ENCODE data around the gene FIGN. TPM values are rescaled to one million over a fixed set of nuclear protein-coding genes. Genes with fewer than 3 reads are reported as not detected.

Gene FIGN
- total and polyA plus RNA-seq, 2 of the 8 experiments (the other 6 are each of a cell fraction or from before 2014, with no cell fraction given), result 5.0 to 22.8 TPM

DNA sequence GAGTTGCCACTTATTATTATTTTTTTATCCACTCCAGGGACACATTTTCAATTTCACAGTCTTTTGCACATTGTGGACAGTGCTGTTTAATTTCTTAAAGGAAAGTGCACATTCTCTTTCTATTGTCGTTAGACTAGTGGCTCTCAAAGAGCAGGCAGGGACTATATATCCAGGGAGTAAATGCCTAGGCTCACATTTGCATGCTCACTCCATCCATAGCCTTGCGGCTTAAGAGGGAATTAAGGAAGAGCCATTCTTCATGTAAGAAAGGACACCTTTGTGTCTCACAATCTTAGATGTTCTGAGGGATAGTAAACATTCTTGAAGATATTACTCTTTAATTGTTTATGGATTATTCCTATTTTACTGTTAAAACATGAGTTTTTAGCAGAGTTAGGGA is 70.8 kb downstream of the FIGN start:
- H3K56ac ChIP-seq (replicated peaks; ENCODE audit: insufficient read length, low read depth, low read length), result no peak overlapping the region
- no peaks in the 10 kb centered on the region for H3K23me2 ChIP-seq (ENCODE audit: low read depth, low read length)
- H4K8ac ChIP-seq (ENCODE audit: extremely low read depth, insufficient read depth, low read length), result no peak overlapping the region
- H3K14ac ChIP-seq (ENCODE audit: insufficient read length), result no peak overlapping the region
- H3K4me3 ChIP-seq (ENCODE audit: extremely low read depth in 1 of 4, insufficient read depth in 2 of 4, low read depth in 3 of 4, low read length in 4 of 4), result no peak overlapping the region
- FAIRE-seq (no peak), DNase-seq (ENCODE audit: low read depth in 1 of 2, low spot score in 2 of 2) (no peak)
- H2AK5ac ChIP-seq (ENCODE audit: low read depth, low read length), result no peak overlapping the region
- no peak overlapping the region for H2BK120ac ChIP-seq (replicated peaks; ENCODE audit: low read depth, low read length)
- H3K79me2 ChIP-seq (ENCODE audit: control insufficient read depth in 1 of 2, insufficient read depth in 2 of 2, low read length in 2 of 2), result no peaks in the 10 kb centered on the region
- no peaks in the 10 kb centered on the region for H4K20me1 ChIP-seq (replicated peaks in 1 of 2; ENCODE audit: control insufficient read depth in 1 of 2, insufficient read depth in 2 of 2, low read length in 2 of 2)
- TF ChIP-seq JUN (IDR thresholded peaks at IDR 0.05; ENCODE audit: low read depth, low read length), result no peak
- TF ChIP-seq NRF1 (IDR thresholded peaks at IDR 0.05; ENCODE audit: low read depth, low read length), result no peak
- TF ChIP-seq TAF7 (optimal IDR thresholded peaks at IDR 0.05; ENCODE audit: borderline replicate concordance, low read depth, low read length), result no peak
- TF ChIP-seq SIRT6 (IDR thresholded peaks at IDR 0.05; ENCODE audit: low read length), result no peak
- no peak for TF ChIP-seq ASH2L (IDR thresholded peaks at IDR 0.05; ENCODE audit: low read length)
- TF ChIP-seq ZNF274 (IDR thresholded peaks at IDR 0.05; ENCODE audit: borderline replicate concordance, extremely low read depth, low read length), result no peak
- TF ChIP-seq SAP30 (IDR thresholded peaks at IDR 0.05; ENCODE audit: insufficient read depth, insufficient replicate concordance, low read length), result no peak
- no peak for TF ChIP-seq POLR2A (IDR thresholded peaks at IDR 0.05; ENCODE audit: control extremely low read depth in 1 of 2, low read depth in 2 of 2, low read length in 2 of 2)
- no peak for TF ChIP-seq TCF12 (IDR thresholded peaks at IDR 0.05; ENCODE audit: low read depth, low read length)
- TF ChIP-seq BACH1 (IDR thresholded peaks at IDR 0.05; ENCODE audit: low read length), result no peak
- no peak for TF ChIP-seq CEBPB (IDR thresholded peaks at IDR 0.05; ENCODE audit: low read depth, low read length)
- no peak overlapping the region for H3K23ac ChIP-seq (ENCODE audit: insufficient read length)
- CTCF ChIA-PET (ENCODE audit: partially characterized antibody), result interaction anchor here (1.8 kb wide), 1 partner anchor 54 kb away, joined by 4 read pairs; no protein-coding TSS in a partner anchor
- POLR2A ChIA-PET (ENCODE audit: partially characterized antibody), result no interaction called here
- H3K79me1 ChIP-seq (ENCODE audit: low read depth, low read length), result no peaks in the 10 kb centered on the region
- H3K9me3 ChIP-seq (ENCODE audit: insufficient read depth in 2 of 2, low read depth in 1 of 2, low read length in 1 of 2), result no peaks in the 10 kb centered on the region
- H3K4me1 ChIP-seq (replicated peaks in 1 of 4; ENCODE audit: control insufficient read depth in 3 of 4, insufficient read depth in 4 of 4, low read length in 3 of 4), result peaks cover 0 to 2% (median 0%) of the 10 kb centered on the region in 4 experiments; a peak in 2 of 7 replicates
- no peaks in the 10 kb centered on the region; a peak in 1 of 8 replicates for H3K36me3 ChIP-seq (ENCODE audit: control insufficient read depth in 2 of 4, insufficient read depth in 4 of 4, low read length in 3 of 4)
- H2BK5ac ChIP-seq (ENCODE audit: low read depth, low read length), result no peak overlapping the region
- H4K5ac ChIP-seq (ENCODE audit: insufficient read length, low read depth, low read length), result no peak overlapping the region
- WGBS, 2 experiments (ENCODE audit: extremely low coverage in 1 of 2, insufficient coverage in 1 of 2, insufficient read length in 1 of 2, insufficient replicate concordance in 2 of 2, low coverage in 1 of 2, low lambda C conversion rate in 2 of 2, missing lambda C conversion rate in 1 of 2), result 79% methylated on average over 2 of the region's 2 CpGs; no CpG with 5 or more reads in 1 of the 2 experiments
- H3K27me3 ChIP-seq (replicated peaks in 1 of 4; ENCODE audit: control insufficient read depth in 3 of 4, extremely low read depth in 1 of 4, insufficient read depth in 3 of 4, low read length in 3 of 4), result no peaks in the 10 kb centered on the region
- no peak overlapping the region for H3K18ac ChIP-seq (ENCODE audit: extremely low read depth, low read length)
- no peak overlapping the region for H2BK12ac ChIP-seq (ENCODE audit: low read depth, low read length)
- no peak overlapping the region for H3K4ac ChIP-seq (replicated peaks; ENCODE audit: insufficient read length, low read depth, low read length)
- no peak overlapping the region for H3K4me2 ChIP-seq (ENCODE audit: insufficient read depth in 1 of 2, low read depth in 2 of 2, low read length in 2 of 2)
- H2AFZ ChIP-seq (ENCODE audit: low read length), result no peak overlapping the region
- no peak overlapping the region for H3K9ac ChIP-seq (replicated peaks in 1 of 4; ENCODE audit: extremely low read depth in 1 of 4, low read depth in 3 of 4, low read length in 3 of 4)
- H2BK20ac ChIP-seq (ENCODE audit: low read length), result no peak overlapping the region
- no peak overlapping the region for H3K27ac ChIP-seq (ENCODE audit: low read depth, low read length)
- no peak overlapping the region for H4K91ac ChIP-seq (replicated peaks; ENCODE audit: insufficient read length, low read length)
- H2BK15ac ChIP-seq (ENCODE audit: low read length), result no peak overlapping the region

Data from H1 (cell line).